Endothelial cell of umbilical vein (primary cell): ENCODE data around the gene CCDC69. TPM values are rescaled to one million over a fixed set of nuclear protein-coding genes. Genes with fewer than 3 reads are reported as not detected.

Experiments used
- BruUV-seq: library from RNA; stranded (reverse); fragments of 400-500 nt; replicated peaks from 2 replicates; lab custom pipeline; 2021; lab: Mats Ljungman, UMichigan
- CTCF ChIA-PET: fragments of 300-600, 350-600 bp; sonication (Branson Sonifier 250); formaldehyde crosslinking; loops from one replicate; lab custom pipeline; 2021; ENCODE audit warnings: antibody characterized with exemption, inconsistent platforms; lab: Charles Lee
- POLR2A ChIA-PET: fragments of 300-600, 350-600 bp; sonication (Branson Sonifier 250); formaldehyde crosslinking; loops from one replicate; lab custom pipeline; 2021; ENCODE audit warnings: antibody characterized with exemption, inconsistent platforms; lab: Charles Lee
- DNase-seq: peaks from one replicate; pipeline ENCODE4 v3.0.0-alpha.2; 2011; ENCODE audit warnings: low read depth, low spot score
- FAIRE-seq: peaks from 2 replicates; lab custom pipeline; 2011; peaks lifted over from hg19 to GRCh38; lab: Jason Lieb, UNC
- H2AFZ ChIP-seq: 2 replicates; pipeline ENCODE4 v1.6.0; 2012; ENCODE audit warnings: low read depth, low read length, control low read depth, inconsistent platforms
- H3K27ac ChIP-seq: 2 replicates; pipeline ENCODE4 v1.5.1; 2011; ENCODE audit warnings: low read depth, mild to moderate bottlenecking, control low read depth, low read length, moderate library complexity; ENCODE audit not compliant: insufficient read depth
- H3K27me3 ChIP-seq, 2 experiments: 2 replicates each; pipeline versions ENCODE4 v1.6.0 to v1.6.1; 2011; ENCODE audit warnings: low read length in 2 of 2, mixed read lengths in 1 of 2; ENCODE audit not compliant: control insufficient read depth in 2 of 2, insufficient read depth in 2 of 2
- H3K36me3 ChIP-seq, 2 experiments: 2 replicates in 1 of 2; 3 replicates in 1 of 2; pipeline ENCODE4 v1.5.1; 2011; ENCODE audit warnings: low read length in 2 of 2, mild to moderate bottlenecking in 1 of 2, moderate library complexity in 1 of 2; ENCODE audit not compliant: control insufficient read depth in 2 of 2, insufficient read depth in 2 of 2; ENCODE audit errors: extremely low read depth in 1 of 2
- H3K4me1 ChIP-seq: 3 replicates; pipeline ENCODE4 v1.5.1; 2011; ENCODE audit warnings: mild to moderate bottlenecking, low read length; ENCODE audit not compliant: control insufficient read depth, insufficient read depth; ENCODE audit errors: extremely low read depth
- H3K4me2 ChIP-seq: 2 replicates; pipeline ENCODE4 v1.6.1; 2011; ENCODE audit warnings: low read length, control low read depth, mixed read lengths; ENCODE audit not compliant: insufficient read depth
- H3K4me3 ChIP-seq, 3 experiments: fragments of 200-600 bp in 1 of 3; sonication (generic), shearing (Covaris generic) in 1 of 3; replicated peaks in 1 of 3; 2 replicates each; pipeline ENCODE4 v1.5.1; 2011 to 2016; ENCODE audit warnings: control low read depth in 3 of 3, low read length in 3 of 3, mild to moderate bottlenecking in 2 of 3, inconsistent platforms in 1 of 3, low read depth in 1 of 3, moderate library complexity in 1 of 3; ENCODE audit not compliant: insufficient read depth in 1 of 3
- H3K79me2 ChIP-seq: 2 replicates; pipeline ENCODE4 v1.6.0; 2012; ENCODE audit warnings: low read length, inconsistent platforms; ENCODE audit not compliant: control insufficient read depth, insufficient read depth
- H3K9ac ChIP-seq: replicated peaks from 2 replicates; pipeline ENCODE3; 2011; ENCODE audit warnings: low read length, control low read depth; ENCODE audit not compliant: insufficient read depth; ENCODE audit errors: extremely low read depth
- H3K9me1 ChIP-seq: replicated peaks from 3 replicates; pipeline ENCODE4 v1.6.0; 2011; ENCODE audit warnings: mild to moderate bottlenecking, low read length; ENCODE audit not compliant: control insufficient read depth, insufficient read depth; ENCODE audit errors: extremely low read depth
- H3K9me3 ChIP-seq: replicated peaks from 2 replicates; pipeline ENCODE4 v1.5.1; 2012; ENCODE audit warnings: low read length, inconsistent platforms; ENCODE audit not compliant: control insufficient read depth, insufficient read depth
- H4K20me1 ChIP-seq: replicated peaks from 2 replicates; pipeline ENCODE3; 2011; ENCODE audit warnings: mild to moderate bottlenecking, low read length; ENCODE audit not compliant: control insufficient read depth, insufficient read depth; ENCODE audit errors: extremely low read depth
- EZH2 ChIP-seq: IDR thresholded peaks from 2 replicates; pipeline ENCODE4 v1.6.1; 2012; ENCODE audit warnings: borderline replicate concordance, low read depth, mild to moderate bottlenecking, moderate library complexity, low read length, inconsistent platforms; ENCODE audit not compliant: severe bottlenecking
- FOS ChIP-seq: IDR thresholded peaks from 2 replicates; pipeline ENCODE4 v1.6.1; 2011; ENCODE audit warnings: mild to moderate bottlenecking, low read length, moderate library complexity, borderline replicate concordance; ENCODE audit not compliant: insufficient read depth
- GATA2 ChIP-seq: IDR thresholded peaks from 2 replicates; pipeline ENCODE4 v1.7.0; 2011; ENCODE audit warnings: low read depth, mild to moderate bottlenecking, moderate library complexity, mixed read lengths, low read length; ENCODE audit not compliant: insufficient read length, insufficient read depth
- JUN ChIP-seq: IDR thresholded peaks from 2 replicates; pipeline ENCODE4 v1.6.1; 2011; ENCODE audit warnings: borderline replicate concordance, low read depth; ENCODE audit not compliant: insufficient read length, insufficient read depth
- MYC ChIP-seq: IDR thresholded peaks from one replicate; pipeline ENCODE4 v1.6.1; 2011; ENCODE audit warnings: mild to moderate bottlenecking, low read depth, low read length
- POLR2A ChIP-seq: IDR thresholded peaks from 2 replicates; pipeline ENCODE4 v1.6.1; 2012; ENCODE audit warnings: low read depth, mild to moderate bottlenecking, control low read depth, low read length
- POLR2AphosphoS5 ChIP-seq: IDR thresholded peaks from 2 replicates; pipeline ENCODE4 v1.6.1; 2012; ENCODE audit warnings: low read depth, mild to moderate bottlenecking, control low read depth, low read length, moderate library complexity; ENCODE audit not compliant: insufficient read depth
- dilution Hi-C: fragments of 300-500 bp; cut with MboI; formaldehyde crosslinking; loops from one replicate; pipeline ENCODE4 v1.15.0; 2019; ENCODE audit warnings: low sequenced_read_pairs; ENCODE audit not compliant: extremely low pct_ligation_motif_present
- intact Hi-C: fragments of 100-400 bp; cut with micrococcal nuclease; formaldehyde crosslinking; loops from one replicate; pipeline ENCODE4 v1.10.0; 2022
- polyA plus RNA-seq, 4 experiments: library from polyadenylated mRNA; depleted of rRNA in 3 of 4; stranded (reverse) in 3 of 4; unstranded in 1 of 4; fragments of >200 nt; gene quantifications; 2 replicates each; pipeline versions ENCODE4 v1.2.1 to v1.2.3, GENCODE V29; 2011 to 2012; ENCODE audit warnings: missing spikeins in 1 of 4
- total RNA-seq: library from RNA; stranded (reverse); gene quantifications from 2 replicates; pipeline ENCODE4 v1.2.3, GENCODE V29; 2021
- TF ChIP-seq, protein P1 (sequence below): IDR thresholded peaks from 2 replicates; pipeline ENCODE4 v1.6.1; 2011; ENCODE audit not compliant: insufficient read depth, insufficient read length
- TF ChIP-seq, protein P2 (sequence below), 2 donors: IDR thresholded peaks; 1 replicate in 1 of 2; 2 replicates in 1 of 2; pipeline ENCODE4 v1.5.1; 2011; ENCODE audit warnings: low read length in 2 of 2, mild to moderate bottlenecking in 2 of 2, moderate library complexity in 2 of 2, control low read depth in 1 of 2, inconsistent platforms in 1 of 2, low read depth in 1 of 2; ENCODE audit not compliant: insufficient read depth in 1 of 2; ENCODE audit errors: extremely low read depth in 1 of 2

Gene CCDC69
- total and polyA plus RNA-seq, 2 donors (not counting 3 experiments of a cell fraction or from before 2014, with no cell fraction given) = 4.1 to 4.5 TPM

DNA sequence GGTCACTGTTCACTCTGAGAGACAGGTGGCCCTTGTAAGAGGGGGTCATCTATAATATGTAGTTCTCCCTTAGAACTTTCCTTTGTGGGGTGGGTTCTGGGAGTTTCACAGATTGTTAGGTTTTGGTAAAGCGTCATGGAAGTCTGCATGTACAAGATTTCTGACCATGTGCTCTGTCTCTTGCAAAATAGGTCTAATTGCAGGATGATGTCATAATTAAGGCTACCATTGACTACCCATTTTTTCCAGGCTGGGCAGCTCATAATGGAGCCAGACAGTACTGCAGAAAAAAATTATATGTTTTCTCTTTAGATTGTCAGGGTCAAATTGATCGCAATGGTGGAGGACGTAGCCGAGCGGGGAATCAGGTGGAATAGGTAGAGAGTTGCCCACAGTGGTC lies 25.4 kb upstream of the CCDC69 start:
- no peaks in the 10 kb centered on the region for H3K9me1 ChIP-seq
- no peaks in the 10 kb centered on the region for H3K79me2 ChIP-seq
- no peak overlapping the region for H3K4me2 ChIP-seq
- DNase-seq (no peak), FAIRE-seq (no peak)
- no TSS peak for BruUV-seq
- no peak overlapping the region for H2AFZ ChIP-seq
- TF ChIP-seq MYC (no peak), POLR2AphosphoS5 (no peak), JUN (no peak), POLR2A (no peak), EZH2 (no peak), FOS (no peak), GATA2 (no peak)
- TF ChIP-seq, protein P1, sequence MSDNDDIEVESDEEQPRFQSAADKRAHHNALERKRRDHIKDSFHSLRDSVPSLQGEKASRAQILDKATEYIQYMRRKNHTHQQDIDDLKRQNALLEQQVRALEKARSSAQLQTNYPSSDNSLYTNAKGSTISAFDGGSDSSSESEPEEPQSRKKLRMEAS = no peak
- TF ChIP-seq, protein P2, sequence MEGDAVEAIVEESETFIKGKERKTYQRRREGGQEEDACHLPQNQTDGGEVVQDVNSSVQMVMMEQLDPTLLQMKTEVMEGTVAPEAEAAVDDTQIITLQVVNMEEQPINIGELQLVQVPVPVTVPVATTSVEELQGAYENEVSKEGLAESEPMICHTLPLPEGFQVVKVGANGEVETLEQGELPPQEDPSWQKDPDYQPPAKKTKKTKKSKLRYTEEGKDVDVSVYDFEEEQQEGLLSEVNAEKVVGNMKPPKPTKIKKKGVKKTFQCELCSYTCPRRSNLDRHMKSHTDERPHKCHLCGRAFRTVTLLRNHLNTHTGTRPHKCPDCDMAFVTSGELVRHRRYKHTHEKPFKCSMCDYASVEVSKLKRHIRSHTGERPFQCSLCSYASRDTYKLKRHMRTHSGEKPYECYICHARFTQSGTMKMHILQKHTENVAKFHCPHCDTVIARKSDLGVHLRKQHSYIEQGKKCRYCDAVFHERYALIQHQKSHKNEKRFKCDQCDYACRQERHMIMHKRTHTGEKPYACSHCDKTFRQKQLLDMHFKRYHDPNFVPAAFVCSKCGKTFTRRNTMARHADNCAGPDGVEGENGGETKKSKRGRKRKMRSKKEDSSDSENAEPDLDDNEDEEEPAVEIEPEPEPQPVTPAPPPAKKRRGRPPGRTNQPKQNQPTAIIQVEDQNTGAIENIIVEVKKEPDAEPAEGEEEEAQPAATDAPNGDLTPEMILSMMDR (IDR thresholded peaks at IDR 0.05; ENCODE audit: extremely low read depth in 1 of 2, insufficient read depth in 1 of 2, low read depth in 1 of 2, low read length in 2 of 2) = no peak
- ChIA-PET POLR2A (no interaction called here), CTCF (interaction anchor here (2.9 kb wide), 1 partner anchor 11 kb away, joined by 9 read pairs; no protein-coding TSS in a partner anchor)
- peaks cover 5% of the 10 kb centered on the region for H3K4me1 ChIP-seq
- peaks cover 3 to 9% of the 10 kb centered on the region in 2 experiments for H3K27me3 ChIP-seq
- dilution Hi-C loops = no loop called here
- no peaks in the 10 kb centered on the region for H4K20me1 ChIP-seq
- H3K36me3 ChIP-seq = no peaks in the 10 kb centered on the region
- intact Hi-C loops = no loop called here
- no peaks in the 10 kb centered on the region for H3K9me3 ChIP-seq
- H3K4me3 ChIP-seq = no peak overlapping the region
- no peak overlapping the region for H3K9ac ChIP-seq
- H3K27ac ChIP-seq = no peak overlapping the region
